Neuronal stem cell (in vitro differentiated cells): Measurements from ENCODE around the gene SH3PXD2B.

Source experiments
- DNase-seq: peaks from one replicate; pipeline ENCODE4 v3.0.0-alpha.2; 2013; ENCODE audit warnings: low spot score
- H2AFZ ChIP-seq: one replicate; pipeline ENCODE4 v1.6.1; 2013; ENCODE audit warnings: mild to moderate bottlenecking, low read length, inconsistent platforms
- H2AK5ac ChIP-seq: 2 replicates; pipeline ENCODE4 v1.6.1; 2013; ENCODE audit warnings: low read depth, mild to moderate bottlenecking, inconsistent platforms, low read length, moderate library complexity, mixed read lengths
- H2BK120ac ChIP-seq: 2 replicates; pipeline ENCODE4 v1.6.1; 2013; ENCODE audit warnings: low read depth, mild to moderate bottlenecking, inconsistent platforms, low read length, moderate library complexity, mixed read lengths
- H2BK12ac ChIP-seq: one replicate; pipeline ENCODE4 v1.6.1; 2013; ENCODE audit warnings: low read length, inconsistent platforms
- H2BK15ac ChIP-seq: 2 replicates; pipeline ENCODE4 v1.6.1; 2013; ENCODE audit warnings: mild to moderate bottlenecking, low read length, inconsistent platforms, mixed read lengths
- H2BK5ac ChIP-seq: one replicate; pipeline ENCODE4 v1.6.1; 2013; ENCODE audit warnings: inconsistent platforms, mild to moderate bottlenecking, low read length, moderate library complexity
- H3K14ac ChIP-seq: one replicate; pipeline ENCODE4 v1.6.1; 2013; ENCODE audit warnings: low read length, inconsistent platforms
- H3K18ac ChIP-seq: 2 replicates; pipeline ENCODE4 v1.6.1; 2013; ENCODE audit warnings: low read length, inconsistent platforms
- H3K23ac ChIP-seq: 2 replicates; pipeline ENCODE4 v1.6.1; 2013; ENCODE audit warnings: low read depth, mild to moderate bottlenecking, mixed read lengths, low read length, inconsistent platforms; ENCODE audit not compliant: poor library complexity
- H3K27ac ChIP-seq: replicated peaks from 3 replicates; pipeline ENCODE4 v1.5.1; 2013; ENCODE audit warnings: low read length, inconsistent platforms
- H3K27me3 ChIP-seq, 3 experiments: 2 replicates each; pipeline ENCODE4 v1.6.1; 2013; ENCODE audit warnings: low read length in 3 of 3, mild to moderate bottlenecking in 2 of 3, inconsistent platforms in 1 of 3, low read depth in 1 of 3, mixed read lengths in 1 of 3, moderate library complexity in 1 of 3; ENCODE audit not compliant: control insufficient read depth in 3 of 3, insufficient read depth in 3 of 3
- H3K36me3 ChIP-seq, 2 donors: replicated peaks in 1 of 2; 2 replicates each; pipeline ENCODE4 v1.6.1; 2013; ENCODE audit warnings: low read length in 2 of 2; ENCODE audit not compliant: control insufficient read depth in 2 of 2, insufficient read depth in 2 of 2
- H3K4ac ChIP-seq: 2 replicates; pipeline ENCODE4 v1.6.1; 2013; ENCODE audit warnings: inconsistent platforms, mild to moderate bottlenecking, low read length, moderate library complexity
- H3K4me1 ChIP-seq, 2 donors: 1 replicate in 1 of 2; 2 replicates in 1 of 2; pipeline ENCODE4 v1.6.1; 2013; ENCODE audit warnings: low read length in 2 of 2, low read depth in 1 of 2; ENCODE audit not compliant: control insufficient read depth in 2 of 2, insufficient read depth in 1 of 2
- H3K4me2 ChIP-seq: one replicate; pipeline ENCODE4 v1.6.1; 2013; ENCODE audit warnings: mild to moderate bottlenecking, low read length, inconsistent platforms; ENCODE audit not compliant: insufficient read depth, poor library complexity, severe bottlenecking
- H3K4me3 ChIP-seq, 2 donors: 2 replicates each; pipeline ENCODE4 v1.5.1; 2013; ENCODE audit warnings: low read length in 2 of 2, mild to moderate bottlenecking in 2 of 2, inconsistent platforms in 1 of 2, moderate library complexity in 1 of 2
- H3K79me1 ChIP-seq: one replicate; pipeline ENCODE4 v1.6.1; 2013; ENCODE audit warnings: low read depth, mild to moderate bottlenecking, inconsistent platforms, low read length, moderate library complexity
- H3K9ac ChIP-seq: one replicate; pipeline ENCODE4 v1.6.1; 2013; ENCODE audit warnings: mild to moderate bottlenecking, low read depth, low read length, inconsistent platforms; ENCODE audit not compliant: poor library complexity
- H3K9me3 ChIP-seq, 2 donors: replicated peaks in 1 of 2; 2 replicates each; pipeline versions ENCODE3 to v1.6.1; 2013; ENCODE audit warnings: low read length in 2 of 2, mild to moderate bottlenecking in 2 of 2, inconsistent platforms in 1 of 2, low read depth in 1 of 2, mixed read lengths in 1 of 2, moderate library complexity in 1 of 2; ENCODE audit not compliant: control insufficient read depth in 2 of 2, insufficient read depth in 1 of 2
- H4K8ac ChIP-seq: one replicate; pipeline ENCODE4 v1.6.1; 2013; ENCODE audit warnings: low read depth, mild to moderate bottlenecking, inconsistent platforms, low read length, moderate library complexity
- H4K91ac ChIP-seq: one replicate; pipeline ENCODE4 v1.6.1; 2013; ENCODE audit warnings: low read length, low read depth, mild to moderate bottlenecking, inconsistent platforms; ENCODE audit not compliant: poor library complexity
- WGBS, 2 donors: extraction: QIAGEN DNeasy Blood & Tissue Kit; methylation state at CpG; one replicate each; pipeline ENCODE4 v1.1.7; 2013; ENCODE audit warnings: missing lambda C conversion rate in 2 of 2, mixed read lengths in 1 of 2; ENCODE audit not compliant: insufficient read length in 2 of 2, insufficient replicate concordance in 1 of 2; ENCODE audit errors: extremely low coverage in 2 of 2; 5-methylcytosine and 5-hydroxymethylcytosine counted together

The SH3PXD2B gene

DNA sequence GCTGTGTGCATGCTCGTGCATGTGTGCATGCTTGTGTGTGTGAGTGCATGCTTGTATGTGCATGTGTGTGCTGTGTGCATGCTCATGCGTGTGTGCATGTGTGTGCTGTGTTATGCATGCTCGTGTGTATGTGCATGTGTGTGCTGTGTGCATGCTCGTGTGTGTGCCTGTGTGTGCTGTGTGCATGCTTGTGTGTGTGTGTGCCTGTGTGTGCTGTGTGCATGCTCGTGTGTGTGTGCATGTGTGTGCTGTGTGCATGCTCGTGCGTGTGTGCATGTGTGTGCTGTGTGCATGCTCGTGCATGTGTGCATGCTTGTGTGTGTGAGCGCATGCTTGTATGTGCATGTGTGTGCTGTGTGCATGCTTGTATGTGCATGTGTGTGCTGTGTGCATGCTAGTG, 30.3 kb upstream of the SH3PXD2B start:
- Histone ChIP-seq H3K4ac (peak overlapping the region; percentile 43), H3K79me1 (no peaks in the 10 kb centered on the region), H3K4me2 (no peak overlapping the region), H3K23ac (peak overlapping the region; percentile 86), H2BK15ac (no peak overlapping the region), H2BK12ac (no peak overlapping the region), H4K8ac (no peak overlapping the region), H3K14ac (peak overlapping the region; percentile 50), H3K9ac (peak overlapping the region; percentile 83), H2AFZ (no peak overlapping the region), H4K91ac (peak overlapping the region; percentile 58), H3K18ac (no peak overlapping the region), H3K4me1 (peaks cover 2 to 5% of the 10 kb centered on the region in 2 donors), H3K9me3 (peaks cover 0 to 3% of the 10 kb centered on the region in 2 donors), H2BK120ac (no peak overlapping the region), H2AK5ac (no peak overlapping the region), H2BK5ac (no peak overlapping the region), H3K27me3 (peaks cover 0 to 6% (median 0%) of the 10 kb centered on the region in 3 experiments), H3K36me3 (peaks cover 0 to 3% of the 10 kb centered on the region in 2 donors), H3K4me3 (peak overlapping the region in 1 of 2 donors; percentile 72), H3K27ac (no peak overlapping the region)
- no peak for DNase-seq
- no CpG with 5 or more reads among the region's 9 CpGs for WGBS, 2 donors

- Histone ChIP-seq H2AFZ (no peak overlapping the region), H3K4me3 (no peak overlapping the region), H4K91ac (no peak overlapping the region), H2AK5ac (no peak overlapping the region), H2BK120ac (no peak overlapping the region), H3K27me3 (no peaks in the 10 kb centered on the region), H3K4ac (peak overlapping the region; percentile 61), H3K9me3 (peaks cover 0 to 3% of the 10 kb centered on the region in 2 donors), H3K18ac (peak overlapping the region; percentile 60), H2BK12ac (no peak overlapping the region), H3K4me2 (no peak overlapping the region), H3K4me1 (peaks cover 2 to 5% of the 10 kb centered on the region in 2 donors), H4K8ac (no peak overlapping the region), H3K36me3 (peaks cover 0 to 3% of the 10 kb centered on the region in 2 donors), H3K23ac (no peak overlapping the region), H2BK15ac (no peak overlapping the region), H3K9ac (peak overlapping the region; percentile 39), H3K14ac (no peak overlapping the region), H3K27ac (no peak overlapping the region), H2BK5ac (no peak overlapping the region), H3K79me1 (no peaks in the 10 kb centered on the region)
- DNase-seq: no peak
- WGBS, 2 donors: no CpG with 5 or more reads among the region's 15 CpGs
Observed at GRCh38 chr5:172482156-172483020, 28.1 kb upstream of the SH3PXD2B start.

DNA sequence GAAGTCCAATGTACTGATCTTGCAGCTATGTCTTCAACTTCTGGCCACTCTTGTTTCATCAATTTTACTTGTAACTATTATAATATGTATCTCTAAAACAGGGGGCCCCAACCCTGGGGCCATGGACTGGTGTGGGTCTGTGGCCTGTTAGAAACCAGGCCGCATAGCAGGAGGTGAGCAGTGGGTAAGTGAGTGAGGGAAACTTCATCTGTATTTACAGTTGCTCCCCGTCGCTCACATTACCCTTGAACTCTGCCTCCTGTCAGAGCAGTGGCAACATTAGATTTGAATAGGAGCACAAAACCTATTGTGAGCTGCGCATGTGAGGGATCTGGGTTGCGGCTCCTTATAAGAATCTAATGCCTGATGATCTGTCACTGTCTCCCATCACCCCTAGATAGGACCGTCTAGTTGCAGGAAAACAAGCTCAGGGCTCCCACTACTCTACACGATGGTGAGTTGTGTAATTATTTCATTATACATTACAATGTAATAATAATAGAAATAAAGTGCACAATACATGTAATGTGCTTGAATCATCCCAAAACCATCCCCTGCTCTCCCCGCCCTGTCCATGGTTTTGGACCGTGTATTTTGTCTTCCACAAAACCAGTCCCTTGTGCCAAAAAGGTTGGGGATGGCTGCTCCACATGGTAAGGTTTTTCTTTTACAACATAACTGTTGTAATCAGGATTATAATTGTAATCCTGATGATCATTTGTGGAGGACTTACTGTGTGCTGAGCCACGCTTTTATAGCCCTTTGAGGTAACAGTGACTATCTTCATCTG, 26.9 kb upstream of the SH3PXD2B start:
- Histone ChIP-seq H3K9me3 (peaks cover 0 to 3% of the 10 kb centered on the region in 2 donors), H3K9ac (no peak overlapping the region), H2BK5ac (no peak overlapping the region), H3K14ac (no peak overlapping the region), H2AK5ac (no peak overlapping the region), H2BK15ac (no peak overlapping the region), H3K27me3 (no peaks in the 10 kb centered on the region), H3K27ac (no peak overlapping the region), H3K4me2 (no peak overlapping the region), H3K4me3 (no peak overlapping the region), H4K91ac (no peak overlapping the region), H3K4ac (no peak overlapping the region), H2BK12ac (no peak overlapping the region), H3K4me1 (peaks cover 1 to 2% of the 10 kb centered on the region in 2 donors), H3K23ac (no peak overlapping the region), H2AFZ (no peak overlapping the region), H3K79me1 (no peaks in the 10 kb centered on the region), H2BK120ac (no peak overlapping the region), H4K8ac (no peak overlapping the region), H3K36me3 (peaks cover 0 to 3% of the 10 kb centered on the region in 2 donors), H3K18ac (no peak overlapping the region)
- DNase-seq: no peak
- no CpG with 5 or more reads among the region's 10 CpGs for WGBS, 2 donors

GRCh38 chr5:172479784-172480115, 25.4 kb upstream of the SH3PXD2B start:
- no peaks in the 10 kb centered on the region for H3K27me3 ChIP-seq
- H3K18ac ChIP-seq: peak overlapping the region; percentile 53
- no peak overlapping the region for H3K27ac ChIP-seq
- H3K23ac ChIP-seq: peak overlapping the region; percentile 3
- peak overlapping the region; percentile 24 for H2BK12ac ChIP-seq
- H3K4me2 ChIP-seq: no peak overlapping the region
- H4K8ac ChIP-seq: no peak overlapping the region
- peak overlapping the region; percentile 40 for H2BK15ac ChIP-seq
- peaks cover 0 to 2% of the 10 kb centered on the region in 2 donors for H3K4me1 ChIP-seq
- H4K91ac ChIP-seq: no peak overlapping the region
- WGBS, 2 donors: no CpG with 5 or more reads among the region's 5 CpGs
- no peak for DNase-seq
- peaks cover 0 to 3% of the 10 kb centered on the region in 2 donors for H3K9me3 ChIP-seq
- H3K36me3 ChIP-seq: peaks cover 0 to 3% of the 10 kb centered on the region in 2 donors
- H3K79me1 ChIP-seq: no peaks in the 10 kb centered on the region
- H2AFZ ChIP-seq: no peak overlapping the region
- H2BK120ac ChIP-seq: no peak overlapping the region
- no peak overlapping the region for H3K9ac ChIP-seq
- no peak overlapping the region for H2BK5ac ChIP-seq
- H3K14ac ChIP-seq: peak overlapping the region; percentile 14
- no peak overlapping the region for H3K4ac ChIP-seq
- no peak overlapping the region for H3K4me3 ChIP-seq
- H2AK5ac ChIP-seq: peak overlapping the region; percentile 86
